WTC11 (cell line): ENCODE measurements around the gene PIMREG. TPM values are rescaled to one million over a fixed set of nuclear protein-coding genes. Genes with fewer than 3 reads are reported as not detected.

Experiments used
- ATAC-seq: fragments of 200-7000 bp; cut with Tn5 transposase; 2 replicates; pipeline ENCODE4 v1.10.0; 2021; ENCODE audit warnings: mild to moderate bottlenecking, moderate library complexity
- CTCF ChIA-PET: fragments of 300-600 bp; sonication (Branson Sonifier 250); formaldehyde crosslinking; loops from one replicate; lab custom pipeline; 2021; ENCODE audit warnings: antibody characterized with exemption; lab: Charles Lee
- POLR2A ChIA-PET: fragments of 350-600 bp; sonication (Branson Sonifier 250); formaldehyde crosslinking; loops from one replicate; lab custom pipeline; 2021; ENCODE audit warnings: antibody characterized with exemption; lab: Charles Lee
- DNase-seq: peaks from one replicate; pipeline ENCODE4 v3.0.0; 2021; ENCODE audit warnings: low spot score
- H3K27ac Mint-ChIP-seq: 2 replicates; pipeline ENCODE4 v1.8.0; 2021; ENCODE audit warnings: mixed read lengths
- H3K27me3 Mint-ChIP-seq: 2 replicates; pipeline ENCODE4 v1.8.0; 2021; ENCODE audit warnings: low read depth, mild to moderate bottlenecking, moderate library complexity, mixed read lengths
- H3K36me3 Mint-ChIP-seq: 2 replicates; pipeline ENCODE4 v1.8.0; 2021; ENCODE audit warnings: mixed read lengths
- H3K4me1 Mint-ChIP-seq: 2 replicates; pipeline ENCODE4 v1.8.0; 2022; ENCODE audit warnings: mixed read lengths
- H3K4me3 Mint-ChIP-seq: 2 replicates; pipeline ENCODE4 v1.8.0; 2021; ENCODE audit warnings: mild to moderate bottlenecking, moderate library complexity, mixed read lengths
- H3K9me3 Mint-ChIP-seq: 2 replicates; pipeline ENCODE4 v1.8.0; 2021; ENCODE audit warnings: mixed read lengths
- CDX4 ChIP-seq: fragments of 250-450 bp; sonication (Bioruptor Pico); IDR thresholded peaks from 2 replicates; pipeline ENCODE4 v1.9.0; 2021; ENCODE audit warnings: moderate library complexity, mild to moderate bottlenecking, inconsistent platforms, borderline replicate concordance
- ERG ChIP-seq: fragments of 250-450 bp; sonication (Bioruptor Pico); IDR thresholded peaks from 2 replicates; pipeline ENCODE4 v1.8.0; 2021; ENCODE audit warnings: mild to moderate bottlenecking
- JUN ChIP-seq: sonication (generic); formaldehyde crosslinking; IDR thresholded peaks from 2 replicates; pipeline ENCODE4 v1.8.0; 2023; ENCODE audit warnings: mild to moderate bottlenecking, missing genetic modification reagents
- MAX ChIP-seq: sonication (generic); formaldehyde crosslinking; IDR thresholded peaks from 2 replicates; pipeline ENCODE4 v1.8.0; 2022; ENCODE audit warnings: mild to moderate bottlenecking, missing genetic modification reagents
- NFATC4 ChIP-seq: fragments of 250-450 bp; sonication (Bioruptor Pico); IDR thresholded peaks from 2 replicates; pipeline ENCODE4 v1.9.0; 2021; ENCODE audit warnings: mild to moderate bottlenecking
- NR1H2 ChIP-seq: sonication (generic); formaldehyde crosslinking; IDR thresholded peaks from 2 replicates; pipeline ENCODE4 v1.9.0; 2021; ENCODE audit warnings: mild to moderate bottlenecking, moderate library complexity, missing genetic modification reagents
- OVOL2 ChIP-seq: fragments of 250-450 bp; sonication (Bioruptor Pico); IDR thresholded peaks from 2 replicates; pipeline ENCODE4 v1.9.0; 2021; ENCODE audit warnings: mild to moderate bottlenecking, borderline replicate concordance
- PRDM15 ChIP-seq: sonication (generic); formaldehyde crosslinking; IDR thresholded peaks from 2 replicates; pipeline ENCODE4 v1.8.0; 2022; ENCODE audit warnings: missing genetic modification reagents
- PREB ChIP-seq: sonication (generic); formaldehyde crosslinking; IDR thresholded peaks from 2 replicates; pipeline ENCODE4 v1.8.1; 2022; ENCODE audit warnings: mild to moderate bottlenecking, missing genetic modification reagents, moderate library complexity, borderline replicate concordance
- RELA ChIP-seq: sonication (generic); formaldehyde crosslinking; IDR thresholded peaks from 2 replicates; pipeline ENCODE4 v1.8.1; 2022; ENCODE audit warnings: missing genetic modification reagents, mild to moderate bottlenecking, borderline replicate concordance
- SMAD4 ChIP-seq: sonication (generic); formaldehyde crosslinking; IDR thresholded peaks from 2 replicates; pipeline ENCODE4 v1.8.0; 2022; ENCODE audit warnings: mild to moderate bottlenecking, missing genetic modification reagents
- ZNF281 ChIP-seq: sonication (generic); formaldehyde crosslinking; IDR thresholded peaks from 2 replicates; pipeline ENCODE4 v1.8.0; 2023; ENCODE audit warnings: mild to moderate bottlenecking, missing genetic modification reagents
- ZNF512 ChIP-seq: sonication (generic); formaldehyde crosslinking; IDR thresholded peaks from 2 replicates; pipeline ENCODE4 v1.8.1; 2022; ENCODE audit warnings: missing genetic modification reagents, borderline replicate concordance
- total RNA-seq: library from RNA; stranded (reverse); gene quantifications from 3 replicates; pipeline ENCODE4 v1.2.3, GENCODE V29; 2021

Gene PIMREG
- total RNA-seq, 1 experiment from 2014 or later = 92.2 TPM

- TF ChIP-seq NR1H2 (CRISPR knock-in tag) = no peak
- no peak for TF ChIP-seq RELA (CRISPR knock-in tag)
Measured at GRCh38 chr17:6492892-6493674, 48.8 kb downstream of the PIMREG start (continued).

- no peak for TF ChIP-seq NFATC4 (CRISPR knock-in tag)
- TF ChIP-seq SMAD4 (CRISPR knock-in tag) = no peak
- TF ChIP-seq ZNF512 (CRISPR knock-in tag) = no peak
- no peak for TF ChIP-seq ERG (CRISPR knock-in tag)
- TF ChIP-seq PRDM15 (CRISPR knock-in tag) = no peak
- TF ChIP-seq JUN (CRISPR knock-in tag) = no peak
- TF ChIP-seq CDX4 (CRISPR knock-in tag) = no peak
- no peak for TF ChIP-seq OVOL2 (CRISPR knock-in tag)
- no peak overlapping the region for H3K4me3 Mint-ChIP-seq
- peaks cover 6% of the 10 kb centered on the region for H3K27me3 Mint-ChIP-seq
- no peak overlapping the region for H3K27ac Mint-ChIP-seq
- H3K4me1 Mint-ChIP-seq = peaks cover 56% of the 10 kb centered on the region
- ChIA-PET CTCF (interaction anchor here (1.1 to 3.6 kb wide), 12 partner anchors 8 to 59 kb away, joined by 3 to 30 read pairs (median 7); partner anchors contain the start of gene AIPL1), POLR2A (no interaction called here)
- H3K36me3 Mint-ChIP-seq = no peaks in the 10 kb centered on the region
- ATAC-seq (no peak), DNase-seq (no peak)
- peaks cover 3% of the 10 kb centered on the region for H3K9me3 Mint-ChIP-seq
Measured at GRCh38 chr17:6494239-6494941, 50.1 kb downstream of the PIMREG start.

- ATAC-seq (peak; percentile 79), DNase-seq (no peak)
- Mint-ChIP-seq H3K4me3 (peak overlapping the region; percentile 62), H3K27ac (peak overlapping the region; percentile 74), H3K4me1 (peaks cover 49% of the 10 kb centered on the region), H3K27me3 (peaks cover 6% of the 10 kb centered on the region), H3K9me3 (peaks cover 3% of the 10 kb centered on the region), H3K36me3 (no peaks in the 10 kb centered on the region)
- ChIA-PET CTCF (interaction anchor here (0.6 to 3.6 kb wide), 24 partner anchors 9 to 159 kb away, joined by 3 to 30 read pairs (median 4); partner anchors contain the start of genes AIPL1 and PIMREG), POLR2A (interaction anchor here (1.0 kb wide), 1 partner anchor 33 kb away, joined by 3 read pairs; no protein-coding TSS in a partner anchor)
- TF ChIP-seq MAX = 0 out of 2 replicates have a peak, but pooled peaks have one; percentile 14
- no peak for TF ChIP-seq ZNF512 (CRISPR knock-in tag)
- TF ChIP-seq PREB = no peak
- TF ChIP-seq ZNF281 (CRISPR knock-in tag) = no peak
Measured at GRCh38 chr17:6495450-6496115, 51.3 kb downstream of the PIMREG start.
